GM12878 (cell line): ENCODE results near the gene DTX1. TPM values are rescaled to one million over a fixed set of nuclear protein-coding genes. Genes with fewer than 3 reads are reported as not detected.

Source experiments
- CBFB ChIP-seq: IDR thresholded peaks from 2 replicates; pipeline ENCODE4 v1.6.1; 2016; ENCODE audit warnings: antibody characterized with exemption, low read depth
- GABPA ChIP-seq: IDR thresholded peaks from 2 replicates; pipeline ENCODE4 v1.6.1; 2014; ENCODE audit warnings: antibody characterized with exemption, low read depth, mild to moderate bottlenecking, inconsistent platforms
- HCFC1 ChIP-seq: fragments of 150-350 bp; IDR thresholded peaks from 2 replicates; pipeline ENCODE4 v1.6.1; 2014; ENCODE audit warnings: low read length
- IRF4 ChIP-seq: IDR thresholded peaks from 2 replicates; pipeline ENCODE4 v1.6.1; 2011; ENCODE audit warnings: low read depth, low read length
- MTA3 ChIP-seq: IDR thresholded peaks from 2 replicates; pipeline ENCODE4 v1.6.1; 2012; ENCODE audit warnings: low read length, inconsistent platforms, borderline replicate concordance
- NFYA ChIP-seq: IDR thresholded peaks from 2 replicates; pipeline ENCODE4 v1.6.1; 2011; ENCODE audit warnings: low read depth, mild to moderate bottlenecking, low read length, improper control_type of control experiment, borderline replicate concordance
- NFYB ChIP-seq: IDR thresholded peaks from 2 replicates; pipeline ENCODE4 v1.6.1; 2011; ENCODE audit warnings: low read depth, mild to moderate bottlenecking, low read length, improper control_type of control experiment, moderate library complexity; ENCODE audit not compliant: insufficient read depth
- POU2F2 ChIP-seq: IDR thresholded peaks from 3 replicates; pipeline ENCODE4 v1.6.1; 2011; ENCODE audit warnings: low read depth, mild to moderate bottlenecking, low read length, borderline replicate concordance
- SP1 ChIP-seq: IDR thresholded peaks from one replicate; pipeline ENCODE4 v1.6.1; 2011; ENCODE audit warnings: low read depth, low read length
- ZBED1 ChIP-seq: IDR thresholded peaks from 2 replicates; pipeline ENCODE4 v1.6.1; 2016; ENCODE audit warnings: borderline replicate concordance
- polyA plus RNA-seq, 11 experiments: library from polyadenylated mRNA; depleted of rRNA in 4 of 11; unstranded in 6 of 11; stranded (reverse) in 5 of 11; fragments of >200 nt; fragmentation: Nextera tagmentation in 4 of 11; fragmentation: Illumina TruSeq in 1 of 11; extraction: Ambion mirVana in 4 of 11; extraction: Trizol in 1 of 11; gene quantifications; 1 replicate in 1 of 11; 2 replicates in 10 of 11; pipeline versions ENCODE4 v1.2.1 to v1.2.3, GENCODE V29; 2011 to 2016; ENCODE audit warnings: inconsistent platforms in 2 of 11, missing spikeins in 2 of 11, low read depth in 1 of 11
- total RNA-seq, 4 experiments: library from RNA; depleted of rRNA in 3 of 4; stranded (reverse); fragments of >200 nt in 3 of 4; fragmentation: Illumina TruSeq in 1 of 4; extraction: Trizol in 1 of 4; gene quantifications; 2 replicates each; pipeline versions ENCODE4 v1.2.1 to v1.2.3, GENCODE V29; 2013 to 2021
- TF ChIP-seq, protein P1 (sequence below): fragments of 450-650 bp; formaldehyde crosslinking; IDR thresholded peaks from 2 replicates; pipeline ENCODE4 v1.5.0; 2022; ENCODE audit warnings: mild to moderate bottlenecking, missing genetic modification characterization
- TF ChIP-seq, protein P2 (sequence below): fragments of 450-650 bp; IDR thresholded peaks from 2 replicates; pipeline ENCODE4 v1.6.1; 2017; ENCODE audit warnings: mild to moderate bottlenecking, moderate library complexity
- TF ChIP-seq, protein P3 (sequence below), 3 experiments: IDR thresholded peaks in 2 of 3; conservative IDR thresholded peaks in 1 of 3; 2 replicates each; pipeline ENCODE4 v1.5.1; 2011; ENCODE audit warnings: low read depth in 3 of 3, low read length in 3 of 3, mild to moderate bottlenecking in 3 of 3, control low read depth in 2 of 3, moderate library complexity in 2 of 3, inconsistent platforms in 1 of 3, mixed read lengths in 1 of 3; ENCODE audit not compliant: control insufficient read depth in 2 of 3, insufficient read depth in 1 of 3; ENCODE audit errors: extremely low read depth in 1 of 3

DTX1 gene
- total and polyA plus RNA-seq, 10 of the 15 experiments (the other 5 are each of a cell fraction or from before 2014, with no cell fraction given): 0.09 to 2.8 (median 0.66) TPM

DNA sequence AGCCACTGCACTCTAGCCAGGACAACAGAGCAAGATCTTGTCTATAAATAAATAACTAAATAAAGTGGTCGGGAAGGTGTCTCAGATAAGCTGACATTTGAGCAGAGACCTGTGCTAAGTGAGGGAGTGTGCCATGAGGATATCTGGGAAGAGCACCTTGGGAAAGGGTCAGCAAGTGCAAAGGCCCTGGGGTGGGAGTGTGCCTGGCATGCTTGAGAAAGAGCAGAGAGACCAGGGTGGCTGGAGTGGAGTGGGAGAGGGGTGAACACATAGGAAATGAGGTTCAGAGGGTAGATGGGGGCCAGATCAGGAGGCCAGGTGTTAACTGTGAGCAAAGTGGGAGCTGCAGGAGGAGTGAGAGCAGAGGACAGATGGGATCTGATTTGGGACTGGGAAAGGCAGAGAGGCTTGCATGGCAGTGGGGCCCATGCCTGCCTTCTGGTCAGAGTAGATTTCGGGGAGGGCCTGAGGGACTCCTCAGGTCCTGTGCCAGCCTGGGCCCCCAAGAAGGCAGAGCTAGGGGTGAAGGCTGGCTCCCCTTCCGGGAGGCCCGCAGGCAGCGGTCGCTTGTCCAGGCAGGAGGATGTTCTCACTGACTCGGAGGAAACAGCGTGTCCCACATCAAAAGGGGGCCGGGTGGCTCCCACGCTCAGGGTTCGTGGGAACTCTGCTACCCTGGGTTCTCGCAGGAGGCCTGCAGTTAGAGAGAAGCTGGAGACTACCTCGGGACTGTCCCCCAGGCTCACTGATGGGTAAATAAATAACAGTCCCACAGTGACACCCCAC is 32.6 kb downstream of the DTX1 start (continued):
- TF ChIP-seq, protein P1, sequence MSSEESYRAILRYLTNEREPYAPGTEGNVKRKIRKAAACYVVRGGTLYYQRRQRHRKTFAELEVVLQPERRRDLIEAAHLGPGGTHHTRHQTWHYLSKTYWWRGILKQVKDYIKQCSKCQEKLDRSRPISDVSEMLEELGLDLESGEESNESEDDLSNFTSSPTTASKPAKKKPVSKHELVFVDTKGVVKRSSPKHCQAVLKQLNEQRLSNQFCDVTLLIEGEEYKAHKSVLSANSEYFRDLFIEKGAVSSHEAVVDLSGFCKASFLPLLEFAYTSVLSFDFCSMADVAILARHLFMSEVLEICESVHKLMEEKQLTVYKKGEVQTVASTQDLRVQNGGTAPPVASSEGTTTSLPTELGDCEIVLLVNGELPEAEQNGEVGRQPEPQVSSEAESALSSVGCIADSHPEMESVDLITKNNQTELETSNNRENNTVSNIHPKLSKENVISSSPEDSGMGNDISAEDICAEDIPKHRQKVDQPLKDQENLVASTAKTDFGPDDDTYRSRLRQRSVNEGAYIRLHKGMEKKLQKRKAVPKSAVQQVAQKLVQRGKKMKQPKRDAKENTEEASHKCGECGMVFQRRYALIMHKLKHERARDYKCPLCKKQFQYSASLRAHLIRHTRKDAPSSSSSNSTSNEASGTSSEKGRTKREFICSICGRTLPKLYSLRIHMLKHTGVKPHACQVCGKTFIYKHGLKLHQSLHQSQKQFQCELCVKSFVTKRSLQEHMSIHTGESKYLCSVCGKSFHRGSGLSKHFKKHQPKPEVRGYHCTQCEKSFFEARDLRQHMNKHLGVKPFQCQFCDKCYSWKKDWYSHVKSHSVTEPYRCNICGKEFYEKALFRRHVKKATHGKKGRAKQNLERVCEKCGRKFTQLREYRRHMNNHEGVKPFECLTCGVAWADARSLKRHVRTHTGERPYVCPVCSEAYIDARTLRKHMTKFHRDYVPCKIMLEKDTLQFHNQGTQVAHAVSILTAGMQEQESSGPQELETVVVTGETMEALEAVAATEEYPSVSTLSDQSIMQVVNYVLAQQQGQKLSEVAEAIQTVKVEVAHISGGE (CRISPR knock-in tag): peak; percentile 84
- no peak for TF ChIP-seq NFYB
- no peak for TF ChIP-seq CBFB
- no peak for TF ChIP-seq HCFC1
- no peak for TF ChIP-seq NFYA
- TF ChIP-seq IRF4: peak; percentile 62
- TF ChIP-seq ZBED1: no peak
- TF ChIP-seq MTA3: no peak
- TF ChIP-seq POU2F2: peak; percentile 65; the same call in 1 of the 3 replicates
- TF ChIP-seq, protein P2, sequence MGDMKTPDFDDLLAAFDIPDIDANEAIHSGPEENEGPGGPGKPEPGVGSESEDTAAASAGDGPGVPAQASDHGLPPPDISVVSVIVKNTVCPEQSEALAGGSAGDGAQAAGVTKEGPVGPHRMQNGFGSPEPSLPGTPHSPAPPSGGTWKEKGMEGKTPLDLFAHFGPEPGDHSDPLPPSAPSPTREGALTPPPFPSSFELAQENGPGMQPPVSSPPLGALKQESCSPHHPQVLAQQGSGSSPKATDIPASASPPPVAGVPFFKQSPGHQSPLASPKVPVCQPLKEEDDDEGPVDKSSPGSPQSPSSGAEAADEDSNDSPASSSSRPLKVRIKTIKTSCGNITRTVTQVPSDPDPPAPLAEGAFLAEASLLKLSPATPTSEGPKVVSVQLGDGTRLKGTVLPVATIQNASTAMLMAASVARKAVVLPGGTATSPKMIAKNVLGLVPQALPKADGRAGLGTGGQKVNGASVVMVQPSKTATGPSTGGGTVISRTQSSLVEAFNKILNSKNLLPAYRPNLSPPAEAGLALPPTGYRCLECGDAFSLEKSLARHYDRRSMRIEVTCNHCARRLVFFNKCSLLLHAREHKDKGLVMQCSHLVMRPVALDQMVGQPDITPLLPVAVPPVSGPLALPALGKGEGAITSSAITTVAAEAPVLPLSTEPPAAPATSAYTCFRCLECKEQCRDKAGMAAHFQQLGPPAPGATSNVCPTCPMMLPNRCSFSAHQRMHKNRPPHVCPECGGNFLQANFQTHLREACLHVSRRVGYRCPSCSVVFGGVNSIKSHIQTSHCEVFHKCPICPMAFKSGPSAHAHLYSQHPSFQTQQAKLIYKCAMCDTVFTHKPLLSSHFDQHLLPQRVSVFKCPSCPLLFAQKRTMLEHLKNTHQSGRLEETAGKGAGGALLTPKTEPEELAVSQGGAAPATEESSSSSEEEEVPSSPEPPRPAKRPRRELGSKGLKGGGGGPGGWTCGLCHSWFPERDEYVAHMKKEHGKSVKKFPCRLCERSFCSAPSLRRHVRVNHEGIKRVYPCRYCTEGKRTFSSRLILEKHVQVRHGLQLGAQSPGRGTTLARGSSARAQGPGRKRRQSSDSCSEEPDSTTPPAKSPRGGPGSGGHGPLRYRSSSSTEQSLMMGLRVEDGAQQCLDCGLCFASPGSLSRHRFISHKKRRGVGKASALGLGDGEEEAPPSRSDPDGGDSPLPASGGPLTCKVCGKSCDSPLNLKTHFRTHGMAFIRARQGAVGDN: peak; percentile 83
- TF ChIP-seq, protein P3, sequence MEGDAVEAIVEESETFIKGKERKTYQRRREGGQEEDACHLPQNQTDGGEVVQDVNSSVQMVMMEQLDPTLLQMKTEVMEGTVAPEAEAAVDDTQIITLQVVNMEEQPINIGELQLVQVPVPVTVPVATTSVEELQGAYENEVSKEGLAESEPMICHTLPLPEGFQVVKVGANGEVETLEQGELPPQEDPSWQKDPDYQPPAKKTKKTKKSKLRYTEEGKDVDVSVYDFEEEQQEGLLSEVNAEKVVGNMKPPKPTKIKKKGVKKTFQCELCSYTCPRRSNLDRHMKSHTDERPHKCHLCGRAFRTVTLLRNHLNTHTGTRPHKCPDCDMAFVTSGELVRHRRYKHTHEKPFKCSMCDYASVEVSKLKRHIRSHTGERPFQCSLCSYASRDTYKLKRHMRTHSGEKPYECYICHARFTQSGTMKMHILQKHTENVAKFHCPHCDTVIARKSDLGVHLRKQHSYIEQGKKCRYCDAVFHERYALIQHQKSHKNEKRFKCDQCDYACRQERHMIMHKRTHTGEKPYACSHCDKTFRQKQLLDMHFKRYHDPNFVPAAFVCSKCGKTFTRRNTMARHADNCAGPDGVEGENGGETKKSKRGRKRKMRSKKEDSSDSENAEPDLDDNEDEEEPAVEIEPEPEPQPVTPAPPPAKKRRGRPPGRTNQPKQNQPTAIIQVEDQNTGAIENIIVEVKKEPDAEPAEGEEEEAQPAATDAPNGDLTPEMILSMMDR (IDR thresholded peaks at IDR 0.05 in 2 of 3, conservative IDR thresholded peaks at IDR 0.05 in 1 of 3; ENCODE audit: control insufficient read depth in 2 of 3, extremely low read depth in 1 of 3, insufficient read depth in 1 of 3, low read depth in 3 of 3, low read length in 3 of 3): no peak
- no peak for TF ChIP-seq SP1
- peak; percentile 83; the same call in 1 of the 2 replicates for TF ChIP-seq GABPA
